Measurements from ENCODE around the gene DAZAP2. TPM values are rescaled to one million over a fixed set of nuclear protein-coding genes. Genes with fewer than 3 reads are reported as not detected.
"Not testable (repeated sequence)": the region's sequence is repeated elsewhere in the genome, so short reads cannot be mapped to it uniquely, and the experiment has no call there.

DAZAP2 gene
- total RNA-seq, 2 experiments from 2014 or later: 292 to 310 TPM

DNA sequence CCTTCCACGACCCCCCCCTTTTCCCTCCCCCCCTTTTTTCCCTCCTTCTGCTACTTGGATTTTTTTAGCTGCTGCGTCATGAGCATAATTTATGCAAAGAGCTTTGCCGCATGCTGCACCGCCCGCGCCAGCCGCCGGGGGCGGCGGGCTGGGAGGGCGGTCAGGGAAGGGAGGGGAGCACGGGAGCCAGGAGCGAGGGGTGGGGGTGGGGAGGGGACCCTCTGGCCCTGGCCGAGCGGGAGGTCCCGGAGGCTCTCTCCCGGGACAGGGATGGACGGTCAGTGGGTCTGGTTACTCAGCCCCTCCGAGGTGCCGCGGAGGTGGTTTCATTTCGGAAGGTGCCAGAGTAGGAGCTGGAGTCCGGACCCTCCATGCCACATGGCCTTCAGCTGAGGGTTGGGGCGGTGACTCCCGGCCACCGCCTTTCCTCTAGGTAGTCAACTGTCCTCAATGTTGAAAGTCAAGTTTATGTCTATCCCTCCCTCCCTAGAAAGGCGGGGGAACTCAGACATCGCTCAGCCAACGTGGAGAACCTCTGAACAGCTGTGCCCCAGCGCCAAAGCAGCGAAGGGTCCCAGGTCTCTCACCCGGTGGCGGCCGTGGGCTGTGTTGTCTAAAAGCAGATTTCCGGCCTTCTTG, 20.5 kb upstream of the DAZAP2 start, which contains the start of gene POU6F1:
POU6F1 (minus strand) TSS at position 95 of the 639 bp plus-strand sequence. CDS start 11,226 bp downstream, outside the sequence.
- CTCF ChIA-PET: interaction anchor here (0.6 to 4.0 kb wide), 16 partner anchors 14 to 123 kb away, joined by 3 to 40 read pairs (median 4); partner anchors contain the start of genes DAZAP2, SMAGP and TFCP2
- TF ChIP-seq, protein P1, sequence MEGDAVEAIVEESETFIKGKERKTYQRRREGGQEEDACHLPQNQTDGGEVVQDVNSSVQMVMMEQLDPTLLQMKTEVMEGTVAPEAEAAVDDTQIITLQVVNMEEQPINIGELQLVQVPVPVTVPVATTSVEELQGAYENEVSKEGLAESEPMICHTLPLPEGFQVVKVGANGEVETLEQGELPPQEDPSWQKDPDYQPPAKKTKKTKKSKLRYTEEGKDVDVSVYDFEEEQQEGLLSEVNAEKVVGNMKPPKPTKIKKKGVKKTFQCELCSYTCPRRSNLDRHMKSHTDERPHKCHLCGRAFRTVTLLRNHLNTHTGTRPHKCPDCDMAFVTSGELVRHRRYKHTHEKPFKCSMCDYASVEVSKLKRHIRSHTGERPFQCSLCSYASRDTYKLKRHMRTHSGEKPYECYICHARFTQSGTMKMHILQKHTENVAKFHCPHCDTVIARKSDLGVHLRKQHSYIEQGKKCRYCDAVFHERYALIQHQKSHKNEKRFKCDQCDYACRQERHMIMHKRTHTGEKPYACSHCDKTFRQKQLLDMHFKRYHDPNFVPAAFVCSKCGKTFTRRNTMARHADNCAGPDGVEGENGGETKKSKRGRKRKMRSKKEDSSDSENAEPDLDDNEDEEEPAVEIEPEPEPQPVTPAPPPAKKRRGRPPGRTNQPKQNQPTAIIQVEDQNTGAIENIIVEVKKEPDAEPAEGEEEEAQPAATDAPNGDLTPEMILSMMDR (IDR thresholded peaks at IDR 0.05): peak; percentile 60

DNA sequence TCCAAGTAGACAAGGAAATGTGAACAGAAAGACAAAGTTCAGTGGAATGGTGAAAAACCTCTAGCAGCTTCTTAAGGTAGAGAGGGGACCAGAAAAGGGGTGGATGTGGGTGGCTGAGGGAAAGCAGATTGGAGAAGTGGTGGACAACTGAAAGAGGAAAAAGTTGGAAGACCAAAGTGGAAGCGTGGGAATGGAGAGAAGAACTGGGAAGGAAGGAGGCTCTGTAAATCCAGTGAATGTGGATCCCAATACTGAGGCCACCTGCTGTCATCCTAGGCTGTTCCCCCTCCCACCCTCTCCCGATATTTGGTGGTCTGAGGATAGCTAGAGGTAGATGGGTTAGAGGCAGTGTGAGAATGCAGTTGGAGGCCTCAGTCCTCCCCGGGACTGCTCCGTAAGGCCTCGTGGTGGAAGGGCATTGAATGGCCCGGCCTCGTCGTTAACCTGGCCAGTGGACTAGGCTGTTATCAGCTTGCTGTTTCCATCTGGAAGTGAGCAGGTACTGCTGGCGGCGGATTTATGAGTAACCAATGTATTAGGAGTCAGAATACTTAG, 19.9 kb upstream of the DAZAP2 start:
- Mint-ChIP-seq H3K9me3 (no peaks in the 10 kb centered on the region), H3K27ac (peak overlapping the region; percentile 98), H3K36me3 (ENCODE audit: low read depth) (peaks cover 10% of the 10 kb centered on the region), H3K4me1 (ENCODE audit: low read depth) (peaks cover 33% of the 10 kb centered on the region), H3K4me3 (peak overlapping the region; percentile 94), H3K27me3 (no peaks in the 10 kb centered on the region)
- peak overlapping the region; percentile 86 to 92 for H3K27ac ChIP-seq (ENCODE audit: low read depth in 1 of 2, low read length in 2 of 2)
- TF ChIP-seq, protein P1 (IDR thresholded peaks at IDR 0.05): no peak
- ChIA-PET CTCF (interaction anchor here (0.6 to 4.0 kb wide), 14 partner anchors 14 to 123 kb away, joined by 3 to 40 read pairs (median 5); partner anchors contain the start of genes DAZAP2 and SMAGP), POLR2A (interaction anchor here (0.6 to 5.1 kb wide), 27 partner anchors 8 to 1477 kb away, joined by 3 to 221 read pairs (median 9); partner anchors contain the start of genes ATF1, BIN2, COX14 and CSRNP2)
- H3K36me3 ChIP-seq (ENCODE audit: insufficient read depth, low read length): no peaks in the 10 kb centered on the region
- DNase-seq (no peak), ATAC-seq (ENCODE audit: poor library complexity) (no peak)
- H3K27me3 ChIP-seq (ENCODE audit: control insufficient read depth in 1 of 2, insufficient read depth in 2 of 2, low read length in 2 of 2): no peaks in the 10 kb centered on the region
- H3K9me3 ChIP-seq (ENCODE audit: control insufficient read depth in 1 of 2, insufficient read depth in 1 of 2, low read length in 2 of 2): no peaks in the 10 kb centered on the region
- H3K4me1 ChIP-seq (ENCODE audit: insufficient read depth, low read length): peaks cover 16% of the 10 kb centered on the region
- H3K4me3 ChIP-seq (ENCODE audit: low read length): peak overlapping the region; percentile 98
- intact Hi-C loops (cut with DNase I, micrococcal nuclease): loop anchor here (1.0 to 10.0 kb wide), 6 partner anchors 20 to 171 kb away; partner anchors contain the start of genes DAZAP2 (in 2 of the 2), LETMD1 (in 2 of the 2), CSRNP2 (in 1 of the 2) and TFCP2 (in 1 of the 2)

More for the DNA sequence above, 20.5 kb upstream of the DAZAP2 start, which contains the start of gene POU6F1:
- peaks cover 10% of the 10 kb centered on the region for H3K36me3 Mint-ChIP-seq (ENCODE audit: low read depth)
- H3K4me1 Mint-ChIP-seq (ENCODE audit: low read depth): peaks cover 33% of the 10 kb centered on the region
- Histone ChIP-seq H3K27me3 (ENCODE audit: control insufficient read depth in 1 of 2, insufficient read depth in 2 of 2, low read length in 2 of 2) (no peaks in the 10 kb centered on the region), H3K4me3 (ENCODE audit: low read length) (peak within 1 kb of the TSS; percentile 98), H3K27ac (ENCODE audit: low read depth in 1 of 2, low read length in 2 of 2) (peak within 1 kb of the TSS; percentile 86 to 92), H3K9me3 (ENCODE audit: control insufficient read depth in 1 of 2, insufficient read depth in 1 of 2, low read length in 2 of 2) (no peaks in the 10 kb centered on the region), H3K36me3 (ENCODE audit: insufficient read depth, low read length) (no peaks in the 10 kb centered on the region), H3K4me1 (ENCODE audit: insufficient read depth, low read length) (peaks cover 16% of the 10 kb centered on the region)
- no peaks in the 10 kb centered on the region for H3K9me3 Mint-ChIP-seq
- DNase-seq (peak; percentile 53 to 90 (median 66)), ATAC-seq (ENCODE audit: poor library complexity) (peak; percentile 83)
- POLR2A ChIA-PET: interaction anchor here (0.6 to 5.1 kb wide), 30 partner anchors 8 to 1788 kb away, joined by 3 to 221 read pairs (median 8); partner anchors contain the start of genes ATF1, BIN2, COX14 and CSRNP2
- H3K27ac Mint-ChIP-seq: peak within 1 kb of the TSS; percentile 98
- H3K4me3 Mint-ChIP-seq: peak within 1 kb of the TSS; percentile 94
- no peaks in the 10 kb centered on the region for H3K27me3 Mint-ChIP-seq
- intact Hi-C loops (cut with DNase I, micrococcal nuclease): loop anchor here (1.0 to 10.0 kb wide), 7 partner anchors 20 to 171 kb away; partner anchors contain the start of genes DAZAP2 (in 2 of the 2), LETMD1 (in 2 of the 2), TFCP2 (in 2 of the 2) and CSRNP2 (in 1 of the 2)

DNA sequence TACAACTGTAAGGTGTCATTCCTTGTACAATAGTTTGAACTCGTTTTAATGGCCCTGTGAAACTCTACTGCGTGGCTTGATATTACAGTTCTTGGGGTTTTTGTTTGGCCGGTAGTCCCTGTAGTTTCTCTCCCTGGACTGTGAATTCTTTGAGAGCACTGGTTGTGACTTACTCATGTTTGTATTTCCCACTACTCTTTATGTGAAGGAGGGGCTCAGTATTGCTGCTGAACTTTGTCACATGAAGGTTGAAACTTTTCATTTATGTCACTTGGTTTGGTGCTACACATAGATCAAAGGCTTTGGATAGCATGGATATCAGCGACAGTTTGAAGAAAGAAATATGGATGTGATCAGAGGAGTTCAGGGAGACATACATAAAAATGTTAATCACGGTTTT, 19.3 kb upstream of the DAZAP2 start:
- intact Hi-C loops (cut with DNase I, micrococcal nuclease): loop anchor here (5.0 to 10.0 kb wide), 4 partner anchors 45 to 172 kb away; partner anchors contain the start of genes CSRNP2 (in 1 of the 2), LETMD1 (in 1 of the 2) and TFCP2 (in 1 of the 2)
- no peaks in the 10 kb centered on the region for H3K27me3 ChIP-seq (ENCODE audit: control insufficient read depth in 1 of 2, insufficient read depth in 2 of 2, low read length in 2 of 2)
- no peaks in the 10 kb centered on the region for H3K36me3 ChIP-seq (ENCODE audit: insufficient read depth, low read length)
- no peak for ATAC-seq (ENCODE audit: poor library complexity)
- peak overlapping the region; percentile 98 for H3K27ac Mint-ChIP-seq
- ChIA-PET POLR2A (interaction anchor here (1.4 to 5.1 kb wide), 8 partner anchors 11 to 122 kb away, joined by 4 to 221 read pairs (median 17); partner anchors contain the start of genes DAZAP2 and TFCP2), CTCF (interaction anchor here (4.0 kb wide), 1 partner anchor 19 kb away, joined by 40 read pairs; the partner anchor contains the start of gene DAZAP2)
- no peaks in the 10 kb centered on the region for H3K9me3 Mint-ChIP-seq
- H3K27ac ChIP-seq (ENCODE audit: low read depth in 1 of 2, low read length in 2 of 2): no peak overlapping the region
- peaks cover 33% of the 10 kb centered on the region for H3K4me1 Mint-ChIP-seq (ENCODE audit: low read depth)
- peaks cover 16% of the 10 kb centered on the region for H3K4me1 ChIP-seq (ENCODE audit: insufficient read depth, low read length)
- TF ChIP-seq, protein P1 (IDR thresholded peaks at IDR 0.05): no peak
- no peaks in the 10 kb centered on the region for H3K9me3 ChIP-seq (ENCODE audit: control insufficient read depth in 1 of 2, insufficient read depth in 1 of 2, low read length in 2 of 2)
- no peak for DNase-seq
- no peaks in the 10 kb centered on the region for H3K27me3 Mint-ChIP-seq
- H3K4me3 Mint-ChIP-seq: peak overlapping the region; percentile 94
- H3K36me3 Mint-ChIP-seq (ENCODE audit: low read depth): peaks cover 10% of the 10 kb centered on the region
- no peak overlapping the region for H3K4me3 ChIP-seq (ENCODE audit: low read length)

DNA sequence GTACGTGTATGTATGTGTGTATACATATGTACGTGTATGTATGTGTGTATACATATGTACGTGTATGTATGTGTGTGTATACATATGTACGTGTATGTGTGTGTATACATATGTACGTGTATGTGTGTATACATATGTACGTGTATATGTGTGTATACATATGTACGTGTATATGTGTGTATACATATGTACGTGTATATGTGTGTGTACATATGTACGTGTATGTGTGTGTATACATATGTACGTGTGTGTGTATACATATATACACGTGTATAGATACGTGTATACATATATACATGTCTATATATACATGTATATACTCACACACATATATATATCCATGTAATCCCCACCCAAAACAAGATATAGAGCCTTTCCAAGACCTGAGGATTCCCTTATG, 18.8 kb upstream of the DAZAP2 start:
- H3K27ac ChIP-seq (ENCODE audit: low read depth in 1 of 2, low read length in 2 of 2); H3K36me3 ChIP-seq (ENCODE audit: insufficient read depth, low read length); DNase-seq; H3K36me3 Mint-ChIP-seq (ENCODE audit: low read depth); H3K9me3 Mint-ChIP-seq; CTCF ChIA-PET; ATAC-seq (ENCODE audit: poor library complexity); H3K9me3 ChIP-seq (ENCODE audit: control insufficient read depth in 1 of 2, insufficient read depth in 1 of 2, low read length in 2 of 2); H3K27me3 Mint-ChIP-seq; H3K27me3 ChIP-seq (ENCODE audit: control insufficient read depth in 1 of 2, insufficient read depth in 2 of 2, low read length in 2 of 2); H3K4me3 ChIP-seq (ENCODE audit: low read length): not testable (repeated sequence)
- POLR2A ChIA-PET: interaction anchor here (1.8 kb wide), 1 partner anchor 19 kb away, joined by 6 read pairs; the partner anchor contains the start of gene DAZAP2
- intact Hi-C loops (cut with DNase I, micrococcal nuclease): loop anchor here (5.0 to 10.0 kb wide), 4 partner anchors 45 to 173 kb away; partner anchors contain the start of genes CSRNP2 (in 1 of the 2), LETMD1 (in 1 of the 2) and TFCP2 (in 1 of the 2)
- peak overlapping the region; percentile 94 for H3K4me3 Mint-ChIP-seq
- H3K4me1 Mint-ChIP-seq (ENCODE audit: low read depth): peaks cover 33% of the 10 kb centered on the region
- H3K4me1 ChIP-seq (ENCODE audit: insufficient read depth, low read length): peaks cover 16% of the 10 kb centered on the region
- peak overlapping the region; percentile 98 for H3K27ac Mint-ChIP-seq
